Measurements from ENCODE around the gene PRKCB.

- TF ChIP-seq POLR2AphosphoS5 (IDR thresholded peaks at IDR 0.05; ENCODE audit: low read depth, low read length) = no peak
- no peak for TF ChIP-seq POLR2A (IDR thresholded peaks at IDR 0.05; ENCODE audit: low read depth, low read length)
Measured at GRCh38 chr16:24221219-24221618, 385.4 kb downstream of the PRKCB start.
